GM18508 (cell line): ENCODE results near the gene WDR46.
"Not testable (repeated sequence)": the region's sequence is repeated elsewhere in the genome, so short reads cannot be mapped to it uniquely, and the experiment has no call there.

Experiments
- ATAC-seq: cut with Tn5 transposase; IDR thresholded peaks from one replicate; pipeline ENCODE4 v1.9.1; 2021; ENCODE audit warnings: moderate number of reproducible peaks; ENCODE audit not compliant: insufficient read depth, unreplicated experiment

WDR46 gene

GRCh38 chr6:33292996-33293682, 4.1 kb upstream of the WDR46 start:
- no peak for ATAC-seq

DNA sequence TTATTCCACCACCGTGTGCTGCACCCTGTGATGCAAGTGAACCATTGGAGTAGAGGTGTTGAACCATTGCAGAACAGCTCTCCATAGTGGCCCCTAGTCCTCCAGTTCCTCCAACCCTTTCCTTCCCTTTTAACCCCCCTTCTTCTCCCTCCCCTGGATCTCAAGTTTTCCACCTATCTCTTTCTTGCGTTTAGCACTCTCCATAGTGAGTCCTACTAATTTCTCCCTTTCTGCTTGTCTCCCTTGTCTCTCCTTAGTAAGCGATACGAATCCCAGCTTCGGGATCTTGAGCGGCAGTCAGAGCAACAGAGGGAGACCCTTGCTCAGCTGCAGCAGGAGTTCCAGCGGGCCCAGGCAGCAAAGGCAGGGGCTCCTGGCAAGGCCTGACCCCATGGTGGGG, 1.4 kb upstream of the WDR46 start:
- no peak for ATAC-seq

- no peak for ATAC-seq
Observed at GRCh38 chr6:33289784-33290315, 811 bp upstream of the WDR46 start.

- ATAC-seq: no peak
Observed at GRCh38 chr6:33288141-33288920, 708 bp downstream of the WDR46 start.

GRCh38 chr6:33286946-33287914, 1.8 kb downstream of the WDR46 start:
- no peak for ATAC-seq

GRCh38 chr6:33285214-33285613, 3.8 kb downstream of the WDR46 start:
- not testable (repeated sequence) for ATAC-seq

GRCh38 chr6:33280539-33280938, 8.5 kb downstream of the WDR46 start:
- no peak for ATAC-seq

DNA sequence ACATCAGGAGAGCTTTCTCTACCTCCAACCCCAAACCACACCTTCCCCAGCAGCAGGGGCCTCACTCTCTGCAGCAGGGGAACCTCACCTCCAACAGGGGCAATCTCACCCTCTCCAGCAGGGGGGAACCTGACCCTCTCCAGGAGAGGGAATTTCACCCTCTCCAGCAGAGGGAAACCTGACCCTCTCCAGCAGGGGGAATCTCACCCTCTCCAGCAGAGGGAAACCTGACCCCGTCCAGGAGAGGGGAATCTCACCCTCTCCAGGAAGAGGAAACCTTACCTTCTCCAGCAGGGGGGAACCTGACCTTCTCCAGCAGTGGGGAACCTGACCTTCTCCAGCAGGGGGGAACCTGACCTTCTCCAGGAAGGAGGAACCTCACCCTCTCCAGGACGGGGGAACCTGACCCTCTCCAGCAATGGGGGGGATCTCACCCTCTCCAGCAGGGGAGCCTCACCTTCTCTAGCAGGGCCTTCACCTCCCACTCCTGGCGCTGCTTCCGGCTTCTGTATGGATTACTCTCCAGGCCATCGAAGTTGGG, 9.0 kb downstream of the WDR46 start:
- no peak for ATAC-seq

- ATAC-seq: no peak
Observed at GRCh38 chr6:33279257-33279695, 9.8 kb downstream of the WDR46 start.

GRCh38 chr6:33278810-33279209, 10.2 kb downstream of the WDR46 start:
- ATAC-seq: no peak

DNA sequence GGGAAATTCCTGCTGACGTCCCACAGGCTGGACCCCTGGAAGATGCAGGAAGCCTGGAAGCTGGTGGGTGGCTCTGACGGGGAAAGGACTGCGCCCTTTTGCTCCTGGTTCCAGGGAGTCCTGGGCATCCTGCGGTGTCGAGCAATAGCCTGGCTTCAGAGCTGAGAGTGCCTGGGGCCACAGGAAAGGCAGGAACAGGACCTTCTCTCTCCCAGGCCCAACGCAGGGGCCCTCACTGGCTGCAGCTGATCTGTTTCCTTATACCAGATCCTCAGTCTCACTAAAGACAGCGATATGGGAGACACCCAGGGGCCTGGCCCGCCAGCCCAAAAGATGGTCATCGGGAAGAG, 10.7 kb downstream of the WDR46 start:
- no peak for ATAC-seq

DNA sequence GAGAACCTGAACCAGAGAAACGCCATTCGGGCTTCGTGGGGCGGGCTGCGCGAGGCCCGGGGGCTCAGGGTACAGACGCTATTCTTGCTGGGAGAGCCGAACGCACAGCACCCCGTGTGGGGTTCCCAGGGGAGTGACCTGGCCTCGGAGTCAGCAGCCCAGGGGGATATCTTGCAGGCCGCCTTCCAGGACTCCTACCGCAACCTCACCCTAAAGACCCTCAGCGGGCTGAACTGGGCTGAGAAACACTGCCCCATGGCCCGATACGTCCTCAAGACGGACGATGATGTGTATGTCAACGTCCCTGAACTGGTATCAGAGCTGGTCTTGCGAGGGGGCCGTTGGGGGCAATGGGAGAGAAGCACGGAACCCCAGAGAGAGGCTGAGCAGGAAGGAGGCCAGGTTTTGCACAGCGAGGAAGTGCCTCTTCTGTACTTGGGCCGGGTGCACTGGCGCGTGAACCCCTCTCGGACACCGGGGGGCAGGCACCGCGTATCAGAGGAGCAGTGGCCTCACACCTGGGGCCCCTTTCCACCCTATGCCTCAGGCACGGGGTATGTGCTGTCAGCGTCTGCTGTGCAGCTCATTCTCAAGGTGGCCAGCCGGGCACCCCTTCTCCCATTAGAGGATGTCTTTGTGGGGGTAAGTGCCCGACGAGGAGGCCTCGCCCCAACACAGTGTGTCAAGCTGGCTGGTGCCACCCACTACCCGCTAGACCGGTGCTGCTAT, 11.2 kb downstream of the WDR46 start:
- ATAC-seq: no peak

DNA sequence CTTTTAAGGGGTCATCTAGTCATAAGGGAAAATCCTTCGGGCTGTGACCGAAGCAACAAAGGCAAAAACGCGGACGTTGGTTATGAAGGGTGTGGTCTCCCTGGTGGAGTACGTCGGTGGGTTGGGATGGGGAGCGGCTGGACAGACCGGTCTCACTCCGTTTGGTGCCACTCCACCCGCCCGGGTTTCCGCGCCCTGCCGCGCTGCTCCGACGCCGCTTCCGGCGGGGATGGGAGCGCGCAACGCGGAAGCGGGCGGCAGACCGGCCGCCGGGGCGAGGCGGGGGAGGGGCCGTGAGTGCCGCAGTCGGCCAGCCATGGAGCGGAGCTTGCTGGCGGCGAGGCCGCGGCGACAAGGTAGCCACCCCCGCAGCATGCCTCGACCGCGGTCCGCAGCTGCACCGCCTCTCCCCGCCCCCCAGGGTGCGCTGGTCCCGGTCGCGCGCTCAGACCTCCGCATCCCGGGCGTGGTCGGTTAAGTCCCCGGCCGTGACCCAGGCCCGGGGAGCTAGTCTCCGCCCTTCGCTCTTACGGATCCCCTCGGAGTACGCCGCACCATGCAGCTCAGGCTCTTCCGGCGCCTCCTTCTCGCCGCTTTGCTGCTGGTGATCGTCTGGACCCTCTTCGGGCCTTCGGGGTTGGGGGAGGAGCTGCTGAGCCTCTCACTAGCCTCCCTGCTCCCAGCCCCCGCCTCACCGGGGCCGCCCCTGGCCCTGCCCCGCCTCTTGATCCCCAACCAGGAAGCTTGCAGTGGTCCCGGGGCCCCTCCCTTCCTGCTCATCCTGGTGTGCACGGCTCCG, 12.0 kb downstream of the WDR46 start, which contains the start of gene B3GALT4:
Gene B3GALT4, plus strand, starts transcription at position 260 of the 799 bp plus-strand sequence. Its CDS starts 297 bp downstream, at position 557.
- no peak for ATAC-seq

DNA sequence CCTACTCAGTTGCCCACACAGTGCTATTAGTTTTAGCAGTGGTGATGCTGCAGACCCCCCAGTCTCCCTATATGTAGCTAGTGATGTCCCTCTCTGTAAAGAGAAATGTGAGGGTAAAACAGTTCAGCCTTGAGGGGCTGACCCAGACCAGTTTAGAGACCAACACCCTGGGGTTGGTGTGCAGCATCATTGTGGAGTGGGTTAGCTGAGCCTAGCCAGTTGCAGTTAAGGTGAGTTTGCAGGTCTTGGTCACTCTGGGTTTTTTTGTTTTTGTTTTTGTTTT, 12.5 kb downstream of the WDR46 start:
- ATAC-seq: no peak

- ATAC-seq: not testable (repeated sequence)
Observed at GRCh38 chr6:33275795-33276580, 13.1 kb downstream of the WDR46 start.

DNA sequence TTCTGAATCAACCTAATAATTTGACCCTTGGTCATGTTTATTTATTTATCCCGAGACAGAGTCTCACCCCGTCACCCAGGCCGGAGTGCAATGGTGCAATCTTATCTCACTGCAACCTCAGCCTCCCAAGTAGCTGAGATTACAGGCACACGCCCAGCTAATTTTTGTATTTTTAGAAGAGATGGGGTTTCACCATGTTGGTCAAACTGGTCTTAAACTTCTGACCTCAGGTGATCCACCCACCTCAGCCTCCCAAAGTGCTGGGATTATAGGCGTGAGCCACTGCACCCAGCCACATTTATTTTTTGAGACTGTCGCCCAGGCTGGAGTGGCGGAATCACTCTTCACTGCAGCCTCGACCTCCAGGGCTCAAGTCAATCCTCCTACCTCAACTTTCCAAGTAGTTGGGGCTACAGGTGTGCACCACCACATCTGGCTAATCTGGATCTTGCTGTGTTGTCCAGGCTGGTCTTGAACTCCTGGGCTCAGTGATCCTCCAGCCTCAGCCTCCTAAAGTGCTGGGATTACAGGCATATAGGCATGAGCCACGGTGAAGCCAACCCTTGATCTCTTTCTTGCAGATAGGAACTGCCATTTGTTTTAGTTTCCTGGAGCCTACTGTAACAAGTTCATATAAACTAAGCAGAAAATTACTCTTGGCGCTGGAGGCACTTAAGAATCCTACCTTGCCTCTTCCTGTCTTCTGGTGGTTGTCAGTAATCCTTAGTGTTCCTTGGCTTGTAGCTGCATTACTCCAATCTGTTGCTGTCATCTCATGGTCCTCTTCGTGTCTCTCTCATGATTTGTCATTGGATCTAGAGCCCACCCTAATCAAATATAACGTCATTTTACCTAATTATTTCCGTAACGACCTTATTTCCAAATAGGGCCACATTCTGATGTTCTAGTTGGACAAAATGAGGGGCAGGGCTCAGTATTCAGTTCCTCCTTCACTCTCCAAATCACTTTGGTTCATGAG, 14.8 kb downstream of the WDR46 start:
- no peak for ATAC-seq
